Neural progenitor cell (in vitro differentiated cells): ENCODE results near the gene PADI2.

ENCODE experiments used
- EZH2 ChIP-seq: fragments of 200-600 bp; sonication (generic); IDR thresholded peaks from 2 replicates; pipeline ENCODE4 v1.6.1; 2017; ENCODE audit warnings: antibody characterized with exemption, mild to moderate bottlenecking, moderate library complexity
- EZH2phosphoT487 ChIP-seq: fragments of 200-600 bp; sonication (generic); IDR thresholded peaks from 2 replicates; pipeline ENCODE4 v1.6.1; 2017; ENCODE audit warnings: antibody characterized with exemption
- TF ChIP-seq, protein P1 (sequence below): fragments of 200-600 bp; sonication (generic); IDR thresholded peaks from 2 replicates; pipeline ENCODE4 v1.5.1; 2017; ENCODE audit warnings: antibody characterized with exemption, mild to moderate bottlenecking

DNA sequence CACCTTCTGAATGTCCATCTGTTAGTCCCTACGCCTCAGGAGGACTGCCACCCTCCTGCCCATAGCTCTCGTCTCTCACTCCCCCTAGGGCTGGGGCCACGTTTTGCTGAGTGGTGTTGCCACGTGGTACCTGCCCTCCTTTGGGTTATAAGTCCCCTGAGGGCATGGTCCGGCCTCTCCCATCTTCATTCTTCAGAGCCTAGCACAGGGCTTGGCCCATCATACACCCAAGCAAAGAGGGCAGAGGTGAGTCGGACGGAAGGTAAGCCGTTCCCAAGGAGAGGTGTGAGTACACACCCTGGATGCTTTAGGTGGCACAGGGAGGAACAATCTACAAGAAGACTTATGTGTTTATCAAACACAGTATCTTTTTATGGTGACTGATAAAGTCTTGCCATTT, 10.9 kb downstream of the PADI2 start:
- TF ChIP-seq, protein P1, sequence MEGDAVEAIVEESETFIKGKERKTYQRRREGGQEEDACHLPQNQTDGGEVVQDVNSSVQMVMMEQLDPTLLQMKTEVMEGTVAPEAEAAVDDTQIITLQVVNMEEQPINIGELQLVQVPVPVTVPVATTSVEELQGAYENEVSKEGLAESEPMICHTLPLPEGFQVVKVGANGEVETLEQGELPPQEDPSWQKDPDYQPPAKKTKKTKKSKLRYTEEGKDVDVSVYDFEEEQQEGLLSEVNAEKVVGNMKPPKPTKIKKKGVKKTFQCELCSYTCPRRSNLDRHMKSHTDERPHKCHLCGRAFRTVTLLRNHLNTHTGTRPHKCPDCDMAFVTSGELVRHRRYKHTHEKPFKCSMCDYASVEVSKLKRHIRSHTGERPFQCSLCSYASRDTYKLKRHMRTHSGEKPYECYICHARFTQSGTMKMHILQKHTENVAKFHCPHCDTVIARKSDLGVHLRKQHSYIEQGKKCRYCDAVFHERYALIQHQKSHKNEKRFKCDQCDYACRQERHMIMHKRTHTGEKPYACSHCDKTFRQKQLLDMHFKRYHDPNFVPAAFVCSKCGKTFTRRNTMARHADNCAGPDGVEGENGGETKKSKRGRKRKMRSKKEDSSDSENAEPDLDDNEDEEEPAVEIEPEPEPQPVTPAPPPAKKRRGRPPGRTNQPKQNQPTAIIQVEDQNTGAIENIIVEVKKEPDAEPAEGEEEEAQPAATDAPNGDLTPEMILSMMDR = no peak
- TF ChIP-seq EZH2phosphoT487 (no peak), EZH2 (no peak)
